GM10248 (cell line): Measurements from ENCODE around the gene KLK1.

Experiments used
- CTCF ChIA-PET: fragments of 300-600 bp; sonication (Branson Sonifier 250); formaldehyde crosslinking; extraction: SDS; loops from one replicate; lab custom pipeline; 2021; ENCODE audit warnings: antibody characterized with exemption; lab: Yijun Ruan, JAX
- POLR2A ChIA-PET: fragments of 350-650 bp; sonication (Branson Sonifier 250); formaldehyde crosslinking; extraction: SDS; loops from one replicate; lab custom pipeline; 2020; ENCODE audit warnings: antibody characterized with exemption; lab: Yijun Ruan, JAX
- DNase-seq: peaks from one replicate; pipeline ENCODE4 v3.0.0; 2012; ENCODE audit errors: extremely low spot score
- CTCF ChIP-seq: IDR thresholded peaks from 2 replicates; pipeline ENCODE4 v1.5.1; 2012; ENCODE audit warnings: mild to moderate bottlenecking, low read depth; ENCODE audit errors: extremely low read depth, missing control alignments, control extremely low read depth

The KLK1 gene

DNA sequence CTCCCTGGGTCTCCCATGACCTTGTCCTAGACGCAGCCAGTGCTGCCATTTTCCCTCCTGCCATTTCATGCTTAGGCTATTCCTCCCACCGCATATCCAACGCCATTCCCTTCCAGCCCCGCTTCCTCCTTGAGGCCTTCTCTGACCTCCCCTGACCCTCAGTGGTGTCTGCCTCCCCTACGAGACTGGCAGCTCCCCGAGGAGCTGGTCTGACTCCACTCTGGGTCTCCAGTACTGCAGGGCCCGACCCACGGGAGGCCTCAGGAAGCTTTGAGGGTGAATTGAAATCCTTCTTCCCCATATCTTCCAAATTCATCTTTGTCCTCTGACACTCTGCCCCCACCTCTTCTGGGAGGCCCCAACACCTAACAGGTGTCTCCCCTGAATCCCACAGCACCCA, 9.1 kb upstream of the KLK1 start:
- no peak for TF ChIP-seq CTCF
- POLR2A ChIA-PET = no interaction called here
- no peak for DNase-seq
- CTCF ChIA-PET = no interaction called here

GRCh38 chr19:50831026-50831396, 7.4 kb upstream of the KLK1 start:
- no peak for DNase-seq
- CTCF ChIA-PET = no interaction called here
- POLR2A ChIA-PET = no interaction called here
- no peak for TF ChIP-seq CTCF

DNA sequence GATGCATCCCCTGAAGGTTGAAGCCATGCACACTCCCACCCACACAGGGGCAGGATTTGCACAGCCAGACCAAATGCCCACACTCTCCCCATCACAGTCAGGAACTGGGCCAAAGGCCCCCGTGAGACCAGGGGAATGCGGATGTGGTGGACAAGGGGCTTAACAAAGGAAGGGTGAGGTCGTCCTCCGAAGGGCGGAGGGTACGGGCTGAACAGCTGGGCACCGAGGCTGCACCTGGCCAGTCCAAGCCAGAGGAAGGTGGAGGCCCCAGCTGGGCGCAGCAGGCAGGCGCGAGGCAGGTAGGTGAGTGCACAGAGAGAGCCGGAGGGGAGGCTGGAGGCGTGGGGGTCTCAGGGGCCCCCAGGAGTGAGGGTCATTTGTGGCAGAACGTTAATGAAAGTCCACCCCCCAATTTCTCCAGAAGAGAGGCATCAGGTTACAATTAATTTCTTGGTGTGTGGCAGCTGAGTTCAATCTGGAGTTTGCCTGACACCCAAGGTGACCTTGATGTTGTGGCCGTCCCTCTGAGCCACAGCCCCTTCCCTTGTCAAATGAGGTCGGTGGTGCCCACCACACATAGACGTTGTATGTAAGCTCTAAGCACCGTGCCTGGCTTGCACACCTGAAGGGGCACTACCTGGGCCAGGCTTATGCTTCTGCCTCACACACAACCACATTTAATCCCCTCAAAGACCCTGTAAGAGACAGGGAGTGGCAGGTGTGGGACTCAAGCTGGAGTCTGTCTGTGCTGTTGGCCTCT, 6.9 kb upstream of the KLK1 start:
- ChIA-PET CTCF (no interaction called here), POLR2A (no interaction called here)

DNA sequence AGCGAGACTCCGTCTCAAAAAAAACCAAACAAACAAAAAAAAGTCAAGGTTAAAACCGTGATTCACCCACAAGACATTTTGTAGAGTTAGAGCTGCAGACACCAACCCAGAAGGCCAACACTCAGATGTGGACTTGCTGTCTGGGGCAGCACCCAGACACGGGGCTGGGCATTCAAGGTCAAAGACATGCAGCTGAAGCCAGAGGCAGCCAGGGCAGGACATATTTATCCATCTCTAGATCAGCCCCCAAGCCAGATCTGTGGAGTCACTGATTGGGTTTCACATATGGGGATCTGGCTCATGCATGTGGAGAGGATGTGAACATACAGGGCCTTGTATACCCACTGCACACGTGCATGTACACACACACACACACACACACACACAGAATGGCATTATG, 6.2 kb upstream of the KLK1 start:
- no peak for DNase-seq
- CTCF ChIA-PET = interaction anchor here (1.1 to 1.4 kb wide), 2 partner anchors 9 to 11 kb away, joined by 4 to 5 read pairs; no protein-coding TSS in a partner anchor
- no peak for TF ChIP-seq CTCF
- POLR2A ChIA-PET = no interaction called here

More for the DNA sequence above, 6.9 kb upstream of the KLK1 start:
- DNase-seq = no peak
- TF ChIP-seq CTCF = no peak

DNA sequence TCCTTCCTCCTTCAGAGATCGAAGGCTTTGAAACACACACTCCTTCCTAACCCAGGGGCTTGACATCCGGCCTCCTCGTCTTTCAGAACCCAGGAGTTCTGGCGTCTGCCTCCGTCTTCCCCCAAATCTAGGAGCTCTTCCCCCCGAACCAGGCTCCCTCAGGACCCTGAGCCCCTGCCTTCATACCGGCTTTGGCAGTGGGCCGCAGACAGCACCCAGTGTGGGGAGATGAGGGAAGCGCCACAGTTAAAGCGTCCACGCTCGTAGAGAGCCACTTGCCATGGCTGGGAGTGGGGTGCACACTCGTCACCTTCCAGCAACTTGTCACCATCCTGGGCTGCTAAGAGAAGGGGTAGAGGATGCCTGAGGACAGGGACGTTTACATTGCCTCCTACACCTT, 3.9 kb upstream of the KLK1 start:
- CTCF ChIA-PET = no interaction called here
- no peak for DNase-seq
- no peak for TF ChIP-seq CTCF

GRCh38 chr19:50826492-50827240, 3.1 kb upstream of the KLK1 start:
- ChIA-PET POLR2A (no interaction called here), CTCF (no interaction called here)
- no peak for TF ChIP-seq CTCF
- DNase-seq = no peak

More for the DNA sequence above, 3.9 kb upstream of the KLK1 start:
- POLR2A ChIA-PET = no interaction called here
